Activated CD8-positive, alpha-beta memory T cell treated with anti-CD3 and anti-CD28 coated beads for 24 hours (primary cell): ENCODE data around the gene METTL6.
A peak's percentile ranks its signal among the peaks of the same experiment; 100 is the strongest.
"Not testable (repeated sequence)": the region's sequence is repeated elsewhere in the genome, so short reads cannot be mapped to it uniquely, and the experiment has no call there.

Experiments
- DNase-seq: peaks from one replicate; pipeline ENCODE4 v3.0.0-alpha.2; 2020

METTL6 gene

GRCh38 chr3:15450438-15451215 is 23.3 kb upstream of the METTL6 start:
- DNase-seq = peak; percentile 50

- DNase-seq = peak; percentile 45
Observed at GRCh38 chr3:15449489-15450224, 22.3 kb upstream of the METTL6 start.

DNA sequence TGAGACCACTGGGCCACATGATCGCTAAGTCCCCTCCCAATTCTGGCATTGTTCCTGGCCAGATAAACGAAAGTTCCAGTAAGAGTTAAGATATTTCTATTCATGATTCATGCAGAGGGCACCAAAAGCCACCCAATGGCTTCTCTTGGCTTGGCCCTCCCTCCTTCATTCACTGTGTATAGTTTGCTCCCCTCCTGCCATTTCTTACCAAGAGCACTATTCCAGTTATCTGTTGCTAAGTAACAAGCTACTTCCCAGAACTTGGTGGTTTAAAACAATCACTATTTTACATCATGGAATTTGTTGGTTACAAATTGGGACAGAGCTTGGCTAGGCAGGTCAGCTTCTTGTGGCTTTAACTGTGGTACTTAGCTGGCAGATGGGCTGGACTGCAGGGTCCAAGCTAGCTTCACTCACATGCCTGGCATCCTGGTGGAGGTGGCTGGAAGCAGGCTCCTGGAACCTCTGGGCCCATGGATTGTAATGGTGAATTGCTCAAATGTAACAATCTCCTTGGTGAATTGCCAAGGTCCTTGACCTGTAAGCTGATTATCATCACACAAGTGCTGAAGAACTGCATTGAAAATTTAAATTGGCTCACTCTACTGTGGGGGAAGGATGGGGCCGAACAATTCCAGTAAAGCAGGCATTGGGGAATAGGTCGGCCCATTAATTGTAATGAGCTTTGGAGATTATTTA is 16.6 kb upstream of the METTL6 start:
- peak; percentile 21 for DNase-seq

DNA sequence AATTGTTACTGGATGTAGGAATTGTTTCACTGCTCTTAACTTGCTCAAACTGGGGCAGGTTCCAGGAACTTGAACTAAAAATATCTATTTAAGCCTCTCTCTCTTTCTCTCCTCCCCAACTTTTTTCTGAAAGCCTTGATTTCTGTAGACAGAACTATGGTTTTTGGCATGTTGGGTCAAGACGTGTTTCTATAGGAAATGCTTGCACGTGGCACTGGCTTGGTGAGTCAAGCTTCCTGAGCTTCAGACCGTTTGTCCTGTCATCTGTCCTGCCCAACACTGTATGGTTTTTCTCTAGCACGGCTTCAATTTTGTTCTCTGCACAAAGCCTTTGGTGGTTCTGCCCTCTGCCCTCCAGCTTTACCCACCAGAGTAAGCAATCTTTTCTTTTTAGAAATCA is 13.5 kb upstream of the METTL6 start:
- no peak for DNase-seq

GRCh38 chr3:15439476-15439875 is 12.1 kb upstream of the METTL6 start:
- no peak for DNase-seq

- no peak for DNase-seq
Observed at GRCh38 chr3:15438983-15439382, 11.6 kb upstream of the METTL6 start.

DNA sequence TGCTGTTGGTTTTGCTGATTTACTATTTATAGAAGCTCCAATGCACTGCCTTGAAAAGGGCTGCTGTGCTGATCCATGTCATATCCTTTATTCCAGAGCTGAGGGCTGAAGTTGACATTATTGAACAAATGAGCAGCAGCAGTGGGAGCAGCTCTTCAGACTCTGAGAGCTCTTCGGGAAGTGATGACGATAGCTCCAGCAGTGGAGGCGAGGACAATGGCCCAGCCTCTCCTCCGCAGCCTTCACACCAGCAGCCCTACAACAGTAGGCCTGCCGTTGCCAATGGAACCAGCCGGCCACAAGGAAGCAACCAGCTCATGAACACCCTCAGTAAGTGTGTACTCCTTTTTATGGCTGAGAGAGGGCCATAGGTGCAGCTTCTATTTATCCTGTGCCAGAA is 8.9 kb upstream of the METTL6 start:
- no peak for DNase-seq

DNA sequence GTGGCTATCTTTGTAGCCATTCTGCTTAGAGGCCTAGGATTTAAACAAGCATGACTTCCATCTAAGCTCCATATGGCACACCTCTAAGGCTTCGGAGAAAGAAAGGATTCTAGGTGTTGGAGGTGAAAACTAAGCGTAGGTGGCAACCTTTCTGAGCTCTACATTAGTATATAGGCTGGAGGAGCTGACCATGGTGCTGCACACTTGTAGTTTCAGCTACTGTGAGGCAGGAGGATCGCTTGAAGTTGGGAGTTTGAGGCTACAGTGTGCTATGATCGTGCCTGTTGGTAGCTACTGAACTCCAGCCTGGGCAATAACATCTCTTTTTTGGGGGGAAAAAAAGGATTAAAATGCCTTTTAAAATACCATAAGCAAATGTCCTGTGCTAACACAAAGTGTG is 7.4 kb upstream of the METTL6 start:
- no peak for DNase-seq

DNA sequence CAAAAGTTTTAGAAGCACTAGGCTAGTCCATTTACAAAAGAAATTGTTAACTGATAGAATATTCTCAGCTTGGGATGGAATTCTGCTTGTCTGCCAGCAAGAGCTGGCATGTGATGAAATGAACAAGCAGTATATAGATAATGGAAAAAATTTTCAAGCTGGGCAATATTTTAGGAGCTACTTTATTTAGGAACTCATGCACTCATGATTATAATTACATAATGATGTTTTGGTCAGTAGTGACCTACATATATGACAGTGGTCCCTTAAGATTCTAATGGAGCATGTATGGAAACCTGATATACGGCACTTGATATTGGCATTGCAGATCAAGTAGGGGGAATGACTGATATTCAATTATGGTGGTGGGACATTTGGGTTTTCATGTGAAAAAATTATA is 6.2 kb upstream of the METTL6 start:
- no peak for DNase-seq

- no peak for DNase-seq
Observed at GRCh38 chr3:15431256-15431837, 4.0 kb upstream of the METTL6 start.

GRCh38 chr3:15430624-15431023 is 3.3 kb upstream of the METTL6 start:
- DNase-seq = no peak

DNA sequence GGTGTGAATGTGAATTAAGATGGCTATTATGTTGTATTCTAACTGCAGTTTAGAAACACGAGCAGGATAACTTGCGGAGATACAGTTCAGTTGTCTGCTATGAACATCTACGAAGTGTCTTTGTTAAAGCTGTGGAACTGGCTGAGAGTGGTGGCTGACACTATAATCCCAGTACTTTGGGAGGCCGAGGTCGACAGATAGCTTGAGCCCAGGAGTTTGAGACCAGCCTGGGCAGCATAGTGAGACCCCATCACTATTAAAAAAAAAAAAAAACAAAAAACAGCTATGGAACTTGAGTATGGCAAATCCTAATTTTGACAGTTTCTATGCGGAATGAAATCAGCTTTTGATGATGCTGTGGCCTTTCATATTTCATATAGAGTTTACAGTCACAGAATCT is 1.7 kb upstream of the METTL6 start:
- no peak for DNase-seq

- DNase-seq = no peak
Observed at GRCh38 chr3:15428539-15428938, 1.2 kb upstream of the METTL6 start.

DNA sequence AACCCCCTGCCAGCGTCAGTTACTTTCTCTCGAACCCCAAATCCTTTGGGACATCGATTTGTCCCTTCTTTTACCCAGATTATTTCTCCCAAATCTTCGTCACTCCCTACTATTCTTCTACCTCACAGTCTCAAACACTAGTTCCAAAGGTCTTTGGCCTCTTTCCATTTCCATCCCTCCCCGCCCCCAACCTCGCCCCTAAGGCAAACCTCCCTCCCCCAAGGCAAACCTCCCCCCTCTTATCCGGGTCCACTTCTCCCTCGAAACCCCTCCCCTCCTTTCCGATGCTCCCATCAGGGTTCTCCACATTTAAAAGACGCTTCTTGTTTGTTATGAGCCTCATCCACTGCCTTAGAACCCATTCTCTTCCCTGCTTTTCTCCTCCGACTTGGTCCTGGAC is 637 bp upstream of the METTL6 start:
- DNase-seq = no peak

- DNase-seq = no peak
Observed at GRCh38 chr3:15426579-15427118, 695 bp downstream of the METTL6 start.

DNA sequence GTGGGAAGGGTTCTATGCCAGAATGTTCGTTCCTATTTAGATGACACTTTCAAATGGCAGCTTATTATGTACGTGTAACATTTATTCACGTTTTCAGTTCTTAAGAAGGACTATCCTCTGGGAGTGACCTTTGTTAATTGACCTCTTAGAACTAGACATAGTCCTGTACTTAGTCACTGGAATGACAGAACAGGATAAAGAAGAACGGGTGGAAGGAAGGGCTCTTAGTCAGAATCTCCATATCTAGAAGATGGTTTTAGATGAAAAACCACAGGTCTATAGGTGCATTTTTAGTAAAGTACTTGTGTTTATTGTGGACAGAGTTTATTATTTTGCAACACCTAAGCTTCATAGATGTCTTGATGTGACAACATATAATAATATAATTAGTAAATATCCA is 6.5 kb downstream of the METTL6 start:
- no peak for DNase-seq

DNA sequence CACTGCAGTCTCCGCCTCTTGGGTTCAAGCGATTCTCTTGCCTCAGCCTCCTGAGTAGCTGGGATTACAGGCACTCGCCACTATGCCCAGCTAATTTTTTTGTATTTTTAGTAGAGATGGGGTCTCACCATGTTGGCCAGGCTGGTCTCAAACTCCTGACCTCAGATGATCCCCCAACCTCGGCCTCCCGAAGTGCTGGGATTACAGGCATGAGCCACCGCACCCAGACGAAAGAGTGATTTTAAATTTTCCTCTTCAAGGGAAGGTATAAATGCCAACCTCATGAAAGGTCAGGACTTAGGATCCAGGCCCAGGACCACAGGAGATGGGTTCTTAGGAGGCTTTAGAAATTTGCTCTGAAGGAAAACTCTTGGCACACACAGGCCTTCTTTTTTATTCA is 16.4 kb downstream of the METTL6 start:
- not testable (repeated sequence) for DNase-seq

DNA sequence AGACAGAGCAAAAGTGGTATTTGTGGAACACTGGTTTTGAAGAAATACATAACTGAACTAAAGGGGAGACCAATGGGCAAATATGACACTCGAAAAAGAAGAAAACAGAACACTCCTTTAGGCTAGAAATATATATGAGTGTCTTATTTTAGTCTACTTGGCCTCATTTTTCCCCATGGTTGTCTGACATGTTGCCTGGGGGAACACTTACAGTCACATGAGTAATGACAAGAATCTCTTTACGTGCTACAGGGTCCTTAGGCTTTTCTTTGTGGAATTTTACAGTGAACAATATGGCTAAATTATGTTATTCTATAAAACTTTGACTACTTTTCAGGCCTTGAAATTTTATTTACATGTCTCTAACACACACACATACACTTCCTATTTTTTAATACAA is 17.6 kb downstream of the METTL6 start:
- DNase-seq = no peak

DNA sequence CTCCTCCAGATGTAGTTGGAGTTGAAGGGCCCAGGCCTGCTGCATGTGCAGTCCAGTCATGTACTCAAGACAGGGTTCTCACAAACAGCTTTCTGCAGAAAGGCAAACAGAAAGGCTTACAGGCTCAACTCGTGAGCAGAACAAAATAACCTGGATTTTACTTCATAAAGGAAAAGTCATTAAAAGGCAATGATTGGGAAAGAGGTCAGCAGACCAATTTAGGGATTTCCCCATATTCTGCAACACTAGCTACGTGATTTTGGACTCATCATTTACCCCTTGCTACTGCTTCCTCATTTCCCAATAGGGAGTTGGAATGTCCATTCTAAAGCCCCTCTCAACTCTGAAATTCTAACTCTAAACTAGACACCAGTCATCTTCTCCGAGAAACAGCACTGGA is 18.1 kb downstream of the METTL6 start:
- DNase-seq = no peak

DNA sequence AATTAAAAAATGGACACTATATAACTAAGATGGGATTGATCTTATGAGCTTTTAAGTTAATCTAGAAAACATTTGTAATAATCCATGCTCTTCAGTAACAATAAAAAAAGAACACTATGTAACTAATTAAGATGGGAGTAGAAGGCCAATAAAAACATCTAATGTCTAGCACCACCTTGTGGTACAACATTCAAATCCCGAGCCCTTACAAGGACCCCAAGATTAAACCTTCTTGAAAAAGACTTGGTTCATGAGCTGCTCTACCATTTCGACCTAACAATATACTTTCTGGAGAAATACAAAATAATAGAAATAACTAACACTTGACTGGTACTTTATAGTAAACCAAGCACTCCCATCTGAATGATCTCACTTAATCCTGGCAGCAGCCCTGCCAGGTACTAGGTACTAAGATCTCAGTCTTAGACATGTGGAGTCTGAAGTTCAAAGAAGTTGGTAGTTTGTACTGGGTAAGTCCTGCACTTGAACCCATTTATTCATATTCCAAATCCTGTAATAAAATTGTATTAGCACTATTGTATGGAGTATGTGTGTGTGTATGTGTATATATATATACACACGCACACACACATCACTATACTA is 21.8 kb downstream of the METTL6 start:
- DNase-seq = no peak

DNA sequence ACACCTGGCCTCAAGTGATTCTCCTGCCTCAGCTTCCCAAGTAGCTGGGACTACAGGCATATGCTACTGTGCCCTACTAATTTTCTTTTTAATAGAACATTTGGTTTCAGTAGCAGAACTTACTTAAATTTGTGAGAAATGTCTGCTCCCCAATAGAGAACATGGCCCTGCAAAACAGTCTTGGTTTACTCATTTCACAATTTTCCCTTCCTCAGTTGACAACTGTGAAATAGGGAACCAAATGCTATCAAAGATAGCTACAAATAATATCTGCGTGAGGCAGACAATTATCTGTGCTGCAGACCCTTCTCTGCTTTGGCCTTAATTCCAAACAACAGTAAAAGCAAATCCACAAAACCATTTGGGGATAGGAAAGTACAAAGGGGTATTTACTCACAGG is 22.6 kb downstream of the METTL6 start:
- no peak for DNase-seq

- no peak for DNase-seq
Observed at GRCh38 chr3:15403965-15404364, 23.4 kb downstream of the METTL6 start.

- no peak for DNase-seq
Observed at GRCh38 chr3:15403495-15403894, 23.8 kb downstream of the METTL6 start.
